Fibroblast of skin of right biceps (primary cell): ENCODE results near the gene EPHA4.

Experiments used
- DNase-seq: peaks from one replicate; pipeline ENCODE4 v3.0.0-alpha.2; 2013

Gene EPHA4

DNA sequence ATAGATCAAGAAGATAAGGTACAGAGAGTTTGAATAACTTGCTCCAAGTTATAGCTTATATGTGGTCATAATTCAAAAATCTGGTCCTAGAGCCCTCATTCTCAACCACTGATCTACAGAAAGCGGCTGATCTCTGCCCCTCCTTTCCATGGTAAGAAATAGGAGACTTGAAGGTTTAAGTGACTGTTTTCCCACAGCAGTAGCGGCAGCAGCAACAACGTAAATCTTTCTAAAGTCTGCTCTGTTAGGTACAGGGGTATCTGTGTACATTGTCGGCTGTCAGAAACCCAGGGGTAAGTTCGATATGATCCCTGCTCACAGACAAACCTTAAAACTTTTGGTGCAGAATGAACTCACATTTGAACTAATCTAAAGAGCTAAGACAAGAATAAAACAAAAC, 105.4 kb downstream of the EPHA4 start:
- no peak for DNase-seq

DNA sequence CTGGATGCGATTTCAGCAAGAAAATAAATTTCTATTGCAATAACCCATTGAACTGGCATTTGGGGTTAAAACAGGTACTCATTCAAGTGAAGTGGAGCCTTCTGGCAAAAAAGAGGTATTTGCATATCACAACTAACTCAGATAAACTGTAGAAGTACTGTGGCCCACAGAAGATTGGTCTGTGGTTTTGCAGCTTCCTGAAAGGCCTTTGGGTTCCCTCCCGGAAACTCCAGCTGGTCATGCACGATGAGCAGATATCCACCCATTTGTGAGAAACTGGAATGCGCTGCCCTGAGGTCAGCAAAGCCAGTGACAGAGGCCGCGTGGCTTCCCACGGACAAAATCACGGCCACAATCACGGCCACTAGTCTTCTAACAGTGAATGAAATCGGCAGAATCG, 106.3 kb downstream of the EPHA4 start:
- no peak for DNase-seq

DNA sequence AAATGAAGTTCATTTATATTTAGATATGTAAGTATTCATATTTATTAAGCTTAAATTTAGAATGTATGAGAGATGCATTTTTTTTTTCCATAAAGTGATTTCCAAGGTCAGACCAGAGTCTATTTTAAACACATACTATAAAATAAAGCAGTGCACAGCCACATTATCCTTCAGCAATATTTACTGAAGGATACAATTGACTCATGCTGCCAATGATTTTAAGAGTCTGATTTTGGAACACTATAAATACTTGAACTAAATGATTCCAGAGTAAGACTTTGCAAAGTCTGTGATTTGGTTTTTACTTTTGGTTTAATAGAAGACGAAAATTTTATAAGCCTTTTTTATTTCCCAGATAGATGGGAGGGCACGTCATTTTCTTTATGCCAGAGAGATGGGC, 107.1 kb downstream of the EPHA4 start:
- no peak for DNase-seq

DNA sequence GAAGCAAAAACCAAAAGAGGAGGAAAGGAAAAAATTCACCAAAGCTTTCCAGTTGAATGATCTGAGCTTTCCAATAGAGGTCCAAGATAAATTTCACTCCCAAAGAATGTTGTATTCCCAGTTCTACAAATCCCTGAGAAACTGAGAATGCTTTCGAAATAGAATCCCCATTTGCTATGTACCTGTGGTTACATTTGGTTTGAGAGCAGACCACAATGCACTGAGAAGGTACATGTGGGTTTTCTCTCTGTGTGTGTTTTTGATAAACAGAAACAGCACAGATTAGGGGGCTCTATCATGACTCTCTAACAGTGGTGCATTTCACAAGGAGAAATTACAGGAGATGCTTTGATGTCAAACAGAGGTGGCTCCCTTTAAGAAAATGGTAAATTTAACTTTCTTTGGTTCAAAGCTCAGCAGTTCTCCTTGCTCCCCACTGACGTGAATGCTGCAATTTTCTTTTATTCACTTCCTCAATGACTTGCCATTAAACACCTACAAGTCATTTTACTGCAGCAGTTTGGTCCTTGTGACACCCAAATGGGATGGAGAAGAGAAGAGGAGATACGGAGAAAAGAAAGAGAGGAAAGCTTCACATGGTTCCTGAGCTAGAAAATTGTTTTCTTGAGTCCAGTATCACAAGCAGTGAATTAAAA, 108.7 kb downstream of the EPHA4 start:
- DNase-seq, result no peak

DNA sequence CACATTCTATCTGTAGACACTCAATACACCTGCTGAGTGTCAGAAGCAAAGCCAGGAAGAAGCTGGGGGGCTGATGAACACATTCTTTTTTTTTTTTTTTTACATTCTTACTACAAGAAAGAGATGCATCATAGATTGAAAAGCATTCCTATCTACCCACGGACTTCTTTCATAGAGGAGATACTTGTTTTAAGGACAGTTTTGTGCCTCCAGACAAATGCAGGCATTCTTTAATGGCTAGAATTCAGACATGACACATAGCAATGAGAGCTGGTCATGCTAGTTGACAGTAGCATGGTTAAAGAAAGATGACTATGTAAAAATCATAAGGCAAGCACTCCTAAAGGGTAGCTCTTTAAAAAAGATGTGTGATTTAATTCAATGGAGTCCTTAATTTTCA, 110.2 kb downstream of the EPHA4 start:
- peak; percentile 74 for DNase-seq

DNA sequence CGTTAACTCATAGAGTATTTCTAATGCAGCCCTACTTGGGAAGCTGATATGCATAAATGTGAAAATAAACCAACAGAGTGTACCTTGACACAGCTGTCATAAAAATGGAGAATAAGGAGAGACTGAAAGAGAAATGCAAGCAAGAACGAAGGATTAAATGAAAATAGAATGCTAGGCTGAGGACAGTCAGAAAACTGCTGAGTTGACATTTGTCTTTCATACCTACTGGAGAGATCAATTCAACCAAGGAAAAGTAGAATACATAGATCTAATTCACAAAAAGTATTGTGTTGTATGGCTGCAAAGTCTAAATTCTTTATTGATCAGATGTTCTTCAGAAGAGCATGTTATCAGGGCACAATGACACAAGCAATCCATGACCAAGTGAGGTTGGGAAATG, 112.0 kb downstream of the EPHA4 start:
- no peak for DNase-seq

DNA sequence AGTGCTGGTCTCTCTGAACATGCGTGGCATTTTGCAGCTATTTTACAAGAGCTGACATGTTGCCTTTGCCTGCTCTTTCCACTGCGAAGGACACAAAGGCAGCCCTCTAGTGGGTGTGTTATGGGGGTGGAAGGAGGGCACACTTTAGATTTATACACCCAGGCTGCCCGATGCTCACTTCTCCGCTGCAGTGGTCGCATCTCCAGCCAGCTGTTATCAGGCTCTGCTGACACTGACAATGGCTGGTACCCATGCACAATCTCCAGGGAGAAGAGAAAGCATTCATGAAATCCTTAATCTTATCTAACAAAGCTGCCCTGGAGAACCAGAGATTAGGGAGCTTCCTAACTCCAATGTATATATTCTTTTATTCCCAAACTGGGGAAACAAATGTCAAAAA, 113.5 kb downstream of the EPHA4 start:
- DNase-seq, result no peak

DNA sequence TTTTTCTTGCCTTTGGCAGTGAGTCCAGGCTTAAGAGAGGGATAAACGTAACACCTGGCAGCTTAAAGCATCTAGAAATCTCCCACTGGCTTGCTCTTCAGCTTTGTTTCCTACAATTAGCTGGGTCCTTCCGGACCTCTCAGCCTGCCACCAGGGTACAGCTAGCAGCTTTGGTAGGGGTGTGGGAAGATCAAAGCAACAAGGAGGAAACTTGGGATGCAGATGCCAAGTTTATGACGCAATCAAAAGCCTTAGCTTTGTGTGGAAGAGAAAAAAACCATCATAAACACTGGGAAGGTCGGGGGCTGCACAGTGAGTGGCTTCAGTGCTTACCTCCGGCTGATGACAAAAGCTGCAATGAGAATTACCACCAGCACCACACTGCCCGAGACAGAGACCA, 116.9 kb downstream of the EPHA4 start:
- DNase-seq, result no peak

DNA sequence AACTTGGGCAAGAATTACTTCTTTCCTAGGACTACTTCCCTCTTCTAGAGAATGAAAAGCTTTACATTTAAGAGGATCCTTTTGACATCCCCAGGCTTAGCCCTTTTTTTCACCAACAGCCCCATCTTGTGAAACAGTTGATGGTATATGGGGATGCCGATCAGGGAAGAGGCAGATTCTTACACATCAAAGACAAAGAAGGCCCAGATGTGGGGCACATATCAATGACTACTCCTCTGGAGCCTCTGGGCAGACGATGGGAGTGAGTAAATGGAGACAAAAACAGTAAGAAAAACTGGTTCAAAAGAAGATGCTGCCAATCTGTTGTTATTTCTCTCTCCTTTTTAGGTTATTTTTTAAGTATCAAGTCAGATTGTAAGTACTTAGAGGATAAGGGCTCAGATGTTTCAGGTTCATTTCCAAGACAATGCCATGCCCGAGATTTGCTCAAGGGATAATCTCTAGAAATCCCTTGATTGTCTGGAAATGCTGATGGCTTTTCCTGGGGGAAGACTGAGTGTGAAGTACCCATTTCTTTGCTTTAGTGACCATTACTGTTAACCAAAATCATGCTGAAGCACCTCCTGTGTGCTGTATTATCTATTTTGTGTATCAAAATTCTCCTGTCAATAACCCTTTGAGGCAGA, 117.5 kb downstream of the EPHA4 start:
- DNase-seq, result no peak

DNA sequence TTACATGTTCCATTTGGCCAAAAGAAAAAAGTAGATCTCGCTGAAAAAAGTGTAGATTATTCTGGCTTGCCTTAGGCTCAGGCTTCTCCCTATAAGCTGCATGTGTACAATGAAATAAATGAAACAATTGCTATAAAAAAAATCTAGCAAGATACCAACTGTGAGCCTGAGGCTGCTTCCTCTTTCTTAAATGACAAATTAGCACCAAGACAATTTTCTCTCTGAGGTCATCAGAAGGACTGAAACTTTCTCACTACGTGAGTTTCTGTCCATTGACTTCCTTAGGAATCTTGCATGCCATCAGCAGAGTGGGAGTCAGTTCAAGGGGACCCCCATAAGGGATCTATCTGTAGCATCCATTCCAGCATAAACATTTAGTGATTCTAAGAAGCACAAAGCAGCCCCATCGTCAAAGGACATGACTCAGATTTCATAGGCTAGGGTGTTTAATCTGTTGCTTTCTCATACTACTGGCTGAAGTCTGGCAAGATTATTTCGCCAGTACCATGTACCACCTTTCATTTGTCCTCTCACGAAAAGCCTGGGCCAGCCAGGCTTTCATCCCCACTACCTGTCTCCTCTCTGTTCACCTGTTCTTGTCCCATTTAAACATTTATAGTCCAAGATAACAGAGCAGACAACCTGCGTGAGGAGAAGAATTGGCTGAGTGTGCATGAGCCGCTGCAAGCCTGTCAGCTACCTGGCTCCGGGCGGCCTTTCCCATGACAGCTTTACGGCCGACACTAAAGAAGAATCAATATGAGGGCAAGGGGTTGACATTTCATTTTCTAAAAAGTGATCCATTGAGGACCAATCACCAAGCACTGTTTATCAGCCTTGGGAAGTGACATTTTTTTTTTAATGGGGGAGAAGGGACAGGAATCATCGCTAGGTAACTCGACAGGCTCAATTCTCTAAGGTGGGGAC, 120.0 kb downstream of the EPHA4 start:
- DNase-seq, result no peak

DNA sequence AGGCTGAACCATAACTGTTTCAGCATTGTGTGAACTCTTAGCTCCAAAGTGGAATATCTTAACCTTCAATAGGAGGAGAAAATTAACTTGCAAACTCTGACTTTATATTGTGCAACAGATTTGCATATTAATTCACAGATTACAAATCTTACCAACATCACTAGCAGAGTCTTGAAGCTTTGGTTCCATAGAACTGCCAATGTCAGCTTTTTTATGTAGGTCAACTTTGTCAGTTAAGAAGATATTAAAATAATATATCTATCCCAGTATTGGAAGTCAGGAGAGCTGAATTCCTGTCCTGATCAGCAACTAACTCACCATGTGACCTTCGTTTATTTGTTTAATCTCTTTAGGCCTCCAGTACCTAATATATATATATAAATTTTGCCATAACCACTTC, 121.8 kb downstream of the EPHA4 start:
- DNase-seq, result no peak

DNA sequence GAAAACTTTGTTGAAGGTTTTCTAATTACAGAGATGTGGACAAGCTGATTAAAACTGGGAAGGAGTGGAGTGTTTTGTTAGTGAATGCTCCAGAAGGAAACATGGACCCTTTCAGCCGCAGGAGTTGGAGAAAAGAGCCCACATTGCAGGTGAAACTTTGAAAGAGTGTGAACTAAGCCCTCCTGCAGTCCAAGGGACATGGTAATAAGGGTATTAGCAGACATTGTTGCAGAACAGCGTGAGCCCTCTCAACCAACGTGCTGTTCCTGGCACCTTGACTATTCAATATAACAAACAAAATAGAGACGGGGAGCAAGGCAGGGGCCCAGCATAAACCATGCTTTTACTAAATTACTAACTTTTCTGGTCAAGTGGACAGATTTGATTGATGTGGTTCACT, 122.7 kb downstream of the EPHA4 start:
- DNase-seq, result no peak

DNA sequence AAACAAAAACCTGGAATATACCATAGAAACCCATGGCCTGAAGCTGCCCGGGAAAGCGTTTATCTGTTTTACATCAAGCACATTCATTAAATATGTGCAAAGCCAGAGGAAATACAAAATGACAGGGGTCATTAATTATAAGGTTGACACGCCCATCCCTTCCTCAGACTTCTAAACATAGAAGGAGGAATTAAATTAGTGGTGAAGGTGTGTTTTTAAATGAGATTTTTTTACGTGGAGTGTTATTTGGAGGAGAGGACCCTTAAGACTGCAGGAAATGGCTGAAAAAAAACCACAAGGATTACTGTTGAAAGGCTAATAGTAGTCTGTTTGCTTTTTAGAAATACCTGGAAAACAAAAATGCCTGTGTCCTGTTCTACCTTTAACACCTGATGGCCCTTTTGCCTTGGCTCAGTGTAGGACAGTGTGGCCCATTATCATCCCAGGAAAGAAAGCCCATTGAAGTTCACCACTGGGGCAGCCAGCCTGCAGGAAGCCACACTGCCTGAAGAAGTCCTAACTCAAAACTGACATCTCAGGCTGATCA, 123.2 kb downstream of the EPHA4 start:
- DNase-seq, result no peak

DNA sequence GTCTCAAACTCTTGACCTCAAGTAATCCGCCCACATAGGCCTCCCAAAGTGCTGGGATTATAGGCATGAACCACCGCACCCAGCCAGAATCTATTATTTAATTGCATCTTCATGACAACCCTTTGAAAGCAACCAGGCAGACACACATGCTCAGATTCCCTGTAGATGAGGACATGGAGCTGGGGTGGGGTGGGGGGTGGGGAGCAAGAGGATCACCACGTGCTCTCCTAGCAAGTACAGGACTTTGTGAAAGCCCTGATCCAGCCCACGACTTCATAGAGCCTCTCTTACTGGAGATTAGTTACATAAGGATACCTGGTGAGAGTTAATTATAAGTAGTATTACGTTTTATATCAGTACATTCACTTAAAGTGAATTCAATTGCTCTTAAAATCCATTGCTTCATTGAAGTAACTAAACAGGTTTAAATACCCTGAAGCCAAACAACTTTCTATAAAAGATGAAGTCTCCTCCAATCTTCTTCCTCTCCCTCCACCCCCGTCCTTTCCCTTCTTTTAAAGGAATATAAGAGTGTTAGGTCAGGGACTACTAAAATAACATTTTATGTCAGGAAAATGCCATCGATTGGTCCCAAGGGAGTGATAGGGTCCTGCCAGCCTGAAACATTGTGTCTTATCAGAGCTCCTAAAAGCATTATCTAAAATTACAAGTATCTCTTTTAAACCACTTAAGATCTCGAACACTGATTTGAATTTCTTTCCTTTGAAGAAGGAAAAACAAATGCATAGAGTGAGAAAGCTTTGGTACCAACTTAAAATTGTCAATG, 123.9 kb downstream of the EPHA4 start:
- DNase-seq, result no peak

DNA sequence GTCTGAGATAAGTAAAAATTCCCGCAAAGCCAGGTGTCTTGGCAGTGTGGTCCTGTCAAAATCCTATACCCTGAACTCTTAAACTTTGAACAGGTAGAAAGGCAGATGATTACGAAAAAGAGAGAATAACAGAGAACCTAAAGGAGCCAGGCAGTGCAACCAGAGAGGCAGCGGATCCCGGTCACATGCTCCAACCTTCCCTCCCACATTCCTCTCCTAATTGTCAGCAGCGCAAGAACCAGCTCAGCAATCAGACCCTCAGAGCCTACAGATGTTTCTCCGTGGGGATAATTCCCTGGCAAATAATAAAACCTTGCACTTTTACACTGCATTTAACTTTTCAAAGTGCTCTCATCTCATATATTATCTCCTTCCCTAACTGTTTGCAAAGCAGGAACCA, 124.8 kb downstream of the EPHA4 start:
- DNase-seq, result peak; percentile 54

DNA sequence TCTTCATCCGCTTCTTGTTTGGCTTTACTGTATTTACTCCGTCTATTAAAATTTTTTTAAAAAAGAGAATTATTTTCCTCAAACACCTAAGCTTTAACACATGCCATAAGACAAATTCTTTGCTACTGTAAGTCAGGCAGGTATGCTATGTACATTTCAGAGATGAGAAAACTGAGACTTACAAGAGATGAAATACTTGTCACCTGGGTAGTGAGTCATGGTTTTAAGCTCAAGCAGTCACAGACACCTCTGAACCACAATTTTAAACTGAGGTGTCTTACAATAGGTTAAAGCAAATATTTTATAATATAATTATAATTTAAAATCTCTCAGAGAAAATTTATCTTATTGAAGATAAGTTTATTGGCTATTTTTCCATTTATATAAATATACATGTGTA, 126.0 kb downstream of the EPHA4 start:
- DNase-seq, result no peak

DNA sequence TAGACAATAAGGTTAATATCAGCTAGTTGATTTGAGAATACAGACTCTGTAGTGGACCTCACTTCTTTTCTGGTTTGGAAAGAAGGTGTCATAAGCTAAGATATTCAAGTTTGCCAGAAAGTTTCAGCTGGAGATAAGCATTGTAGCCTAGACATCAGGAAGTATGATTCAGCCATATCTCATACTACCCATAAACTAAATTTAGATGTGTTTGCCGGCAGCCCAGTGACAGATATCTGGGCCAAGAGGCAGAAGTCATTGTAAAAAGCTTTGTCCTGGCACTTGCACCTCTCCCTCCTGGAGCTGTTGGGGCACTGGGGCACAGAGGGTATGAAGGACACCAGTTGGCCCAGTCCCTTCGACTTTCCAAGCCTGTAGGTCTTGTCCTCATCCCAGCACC, 128.0 kb downstream of the EPHA4 start:
- DNase-seq, result peak; percentile 80

DNA sequence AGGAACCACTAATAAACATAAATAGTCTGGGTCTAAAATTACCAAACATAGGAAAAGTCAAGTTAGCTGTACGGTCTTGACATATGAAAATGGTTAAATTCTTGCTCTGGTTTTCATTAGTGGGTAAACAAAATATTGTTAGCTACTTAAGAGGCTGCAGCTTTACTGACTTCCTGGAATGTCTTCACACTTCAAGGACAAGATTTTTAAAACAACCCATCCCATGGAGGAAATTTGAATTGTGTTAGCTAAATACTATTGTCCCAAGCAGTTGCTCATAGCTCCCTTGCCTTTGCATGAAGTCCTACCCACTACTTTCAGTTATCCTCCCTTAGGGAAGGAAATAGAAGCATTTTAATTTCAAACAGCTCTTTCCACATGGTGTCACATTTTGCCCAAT, 128.5 kb downstream of the EPHA4 start:
- DNase-seq, result peak; percentile 44

DNA sequence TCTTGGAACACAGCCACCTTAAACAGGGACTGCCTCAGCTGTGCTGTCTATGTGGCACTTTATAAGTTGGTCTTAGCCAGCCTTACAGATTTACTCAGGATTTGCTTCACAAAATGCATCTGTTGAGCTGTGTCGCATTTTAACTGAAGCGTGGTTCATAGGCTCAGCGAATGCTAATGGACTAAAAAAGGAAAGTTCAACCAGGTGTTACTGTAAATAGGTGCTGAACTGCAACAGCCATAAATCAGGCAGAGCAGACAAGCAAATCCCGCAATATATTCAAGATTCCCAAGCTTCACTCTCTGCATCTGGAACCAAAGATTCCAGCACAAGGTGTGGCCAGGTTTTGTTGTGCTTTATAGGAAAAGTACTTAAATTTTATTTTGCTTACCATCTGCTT, 130.0 kb downstream of the EPHA4 start:
- DNase-seq, result no peak

DNA sequence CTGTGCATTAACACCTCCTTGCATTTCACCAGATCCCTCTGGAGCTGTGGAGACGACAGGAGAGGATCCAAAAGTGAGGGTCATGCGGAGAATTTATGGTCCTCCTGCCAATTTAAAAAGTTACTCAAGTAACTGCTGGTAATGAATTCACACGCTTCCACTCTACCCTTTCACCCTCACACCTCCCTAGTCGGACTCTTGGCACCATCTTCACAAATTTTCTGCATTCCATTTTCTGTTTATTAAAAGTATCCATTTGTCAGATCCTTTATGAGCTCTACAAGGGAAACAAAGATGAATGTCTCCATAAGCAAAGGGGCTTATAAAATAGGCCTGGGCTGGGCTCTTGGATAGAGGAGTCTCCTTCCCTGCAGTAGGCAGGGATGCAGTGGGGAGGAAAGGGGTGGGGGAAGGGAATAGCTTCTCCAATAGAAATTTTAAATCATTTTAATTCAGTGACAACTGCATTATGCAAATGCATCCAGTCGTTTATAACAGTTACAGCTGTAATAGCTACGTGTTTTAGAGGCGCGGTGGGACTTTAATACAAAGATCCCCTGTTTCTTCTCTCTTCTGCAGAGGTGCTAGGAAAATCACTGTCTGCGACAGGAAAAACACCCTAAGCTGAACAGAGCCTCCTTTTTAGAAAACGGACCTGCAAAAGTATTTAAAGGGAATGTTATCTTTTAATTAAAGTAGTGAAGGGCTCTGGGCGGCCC, 132.2 kb downstream of the EPHA4 start:
- DNase-seq, result no peak

DNA sequence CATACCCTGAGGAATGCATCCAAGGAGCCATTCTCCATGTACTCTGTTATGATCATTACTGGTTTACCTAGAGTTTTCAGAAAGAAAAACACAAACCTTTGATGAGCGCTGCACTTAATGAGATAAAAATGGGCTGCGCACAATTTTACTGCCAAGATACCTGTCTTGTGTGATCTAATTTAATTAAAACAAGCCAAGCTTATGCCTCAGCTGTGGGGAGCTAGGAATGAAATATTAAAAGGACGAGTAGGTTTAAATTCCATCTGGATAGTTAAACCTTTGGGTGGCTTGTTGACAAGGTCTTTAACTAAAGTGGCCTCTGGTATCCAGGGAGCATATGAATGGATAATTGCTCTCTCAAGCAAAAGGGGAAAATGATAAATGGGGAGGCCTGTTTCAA, 135.0 kb downstream of the EPHA4 start:
- DNase-seq, result no peak

DNA sequence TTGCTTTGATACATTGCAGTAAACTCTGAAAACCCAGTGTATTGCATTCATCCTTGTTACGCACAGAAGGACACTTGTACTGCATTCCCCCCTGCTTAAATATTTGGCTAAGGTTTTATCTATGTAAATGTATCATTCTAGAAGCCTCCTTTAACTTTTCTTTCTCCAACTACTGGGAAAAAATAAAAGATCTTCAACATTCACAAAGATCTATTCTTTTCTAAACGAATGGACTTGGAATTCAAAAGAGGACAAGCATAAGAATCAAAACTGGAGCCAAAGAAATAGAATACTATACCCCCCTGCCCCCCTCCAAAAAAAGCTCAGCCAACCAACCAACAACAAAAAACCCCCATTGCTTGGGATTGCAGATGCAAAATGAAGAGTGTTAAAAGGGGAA, 136.9 kb downstream of the EPHA4 start:
- DNase-seq, result no peak
